SK-N-SH (cell line): ENCODE measurements around the gene ZNHIT2. TPM values are rescaled to one million over a fixed set of nuclear protein-coding genes. Genes with fewer than 3 reads are reported as not detected.

Source experiments
- CTCF ChIA-PET: fragments of 300-600, 350-600 bp; formaldehyde crosslinking; extraction: SDS; loops from one replicate; lab custom pipeline; 2021; lab: Yijun Ruan, JAX
- POLR2A ChIA-PET: fragments of 350-600 bp; sonication (Branson Sonifier 250); formaldehyde crosslinking; extraction: SDS; loops from one replicate; lab custom pipeline; 2020; ENCODE audit warnings: antibody characterized with exemption, inconsistent platforms; lab: Yijun Ruan, JAX
- DNase-seq: peaks from one replicate; pipeline ENCODE4 v3.0.0; 2012
- H2AFZ ChIP-seq: fragments of 200-600 bp; sonication (generic); 2 replicates; pipeline ENCODE4 v1.8.1; 2016; ENCODE audit warnings: antibody characterized with exemption, mild to moderate bottlenecking, low read depth
- H3F3A ChIP-seq: fragments of 200-600 bp; sonication (generic); replicated peaks from 2 replicates; pipeline ENCODE3; 2016; ENCODE audit warnings: antibody characterized with exemption, mild to moderate bottlenecking; ENCODE audit not compliant: insufficient read depth
- H3K27ac ChIP-seq, 2 experiments: fragments of 200-500 bp in 1 of 2; fragments of 200-600 bp in 1 of 2; sonication (Bioruptor generic) in 1 of 2; sonication (generic), shearing (Covaris generic) in 1 of 2; 2 replicates each; pipeline versions ENCODE4 v1.5.1 to v1.6.1; 2014 to 2016; ENCODE audit warnings: low read depth in 2 of 2, inconsistent platforms in 1 of 2, low read length in 1 of 2, mild to moderate bottlenecking in 1 of 2, mixed read lengths in 1 of 2
- H3K27me3 ChIP-seq: fragments of 200-600 bp; sonication (generic), shearing (Covaris generic); 2 replicates; pipeline ENCODE4 v1.6.1; 2016; ENCODE audit warnings: mixed run types; ENCODE audit not compliant: insufficient read depth
- H3K36me3 ChIP-seq, 2 experiments: fragments of 200-500 bp in 1 of 2; fragments of 200-600 bp in 1 of 2; sonication (Bioruptor generic) in 1 of 2; sonication (generic) in 1 of 2; replicated peaks in 1 of 2; 2 replicates each; pipeline versions ENCODE3 to v1.5.1; 2014 to 2016; ENCODE audit warnings: low read length in 1 of 2, mild to moderate bottlenecking in 1 of 2; ENCODE audit not compliant: insufficient read depth in 2 of 2, control insufficient read depth in 1 of 2
- H3K4me1 ChIP-seq, 2 experiments: fragments of 200-500 bp in 1 of 2; fragments of 200-600 bp in 1 of 2; sonication (Bioruptor generic) in 1 of 2; sonication (generic), shearing (Covaris generic) in 1 of 2; 2 replicates each; pipeline versions ENCODE4 v1.5.1 to v1.6.1; 2014 to 2016; ENCODE audit warnings: low read depth in 1 of 2, low read length in 1 of 2, mixed run types in 1 of 2; ENCODE audit not compliant: insufficient read depth in 2 of 2, control insufficient read depth in 1 of 2
- H3K4me2 ChIP-seq: fragments of 200-600 bp; sonication (generic), shearing (Covaris generic); 2 replicates; pipeline ENCODE4 v1.6.1; 2017; ENCODE audit warnings: mixed run types
- H3K4me3 ChIP-seq, 2 experiments: fragments of 200-500 bp in 1 of 2; fragments of 200-600 bp in 1 of 2; sonication (Bioruptor generic) in 1 of 2; sonication (generic), shearing (Covaris generic) in 1 of 2; 2 replicates each; pipeline versions ENCODE4 v1.5.1 to v1.8.1; 2014 to 2016; ENCODE audit warnings: low read depth in 2 of 2, inconsistent platforms in 1 of 2, low read length in 1 of 2, mild to moderate bottlenecking in 1 of 2, mixed read lengths in 1 of 2, moderate library complexity in 1 of 2
- H3K79me2 ChIP-seq: fragments of 200-600 bp; sonication (generic); 2 replicates; pipeline ENCODE4 v1.8.1; 2017; ENCODE audit warnings: mild to moderate bottlenecking; ENCODE audit not compliant: insufficient read depth
- H3K9ac ChIP-seq: fragments of 200-600 bp; sonication (generic); 2 replicates; pipeline ENCODE4 v1.6.1; 2017; ENCODE audit warnings: mixed run types
- H3K9me2 ChIP-seq: fragments of 200-600 bp; sonication (generic); 2 replicates; pipeline ENCODE4 v1.6.1; 2017; ENCODE audit warnings: mixed run types
- H3K9me3 ChIP-seq: fragments of 200-600 bp; sonication (generic); 2 replicates; pipeline ENCODE4 v1.6.1; 2017; ENCODE audit warnings: mixed run types, mild to moderate bottlenecking, moderate library complexity
- H4K20me1 ChIP-seq: fragments of 200-600 bp; sonication (generic); 2 replicates; pipeline ENCODE4 v1.6.1; 2017; ENCODE audit warnings: mild to moderate bottlenecking, mixed run types; ENCODE audit not compliant: insufficient read depth
- CTCF ChIP-seq: fragments of 200-600 bp; sonication (generic); IDR thresholded peaks from 2 replicates; pipeline ENCODE4 v1.6.1; 2017; ENCODE audit warnings: antibody characterized with exemption, mild to moderate bottlenecking, moderate library complexity
- FOSL2 ChIP-seq: IDR thresholded peaks from 2 replicates; pipeline ENCODE4 v1.4.0; 2012; ENCODE audit warnings: low read depth, mild to moderate bottlenecking, moderate library complexity, borderline replicate concordance
- MEF2A ChIP-seq: IDR thresholded peaks from 2 replicates; pipeline ENCODE4 v1.4.0; 2012; ENCODE audit warnings: low read depth, borderline replicate concordance
- MXI1 ChIP-seq: IDR thresholded peaks from 2 replicates; pipeline ENCODE4 v1.6.1; 2012; ENCODE audit warnings: mild to moderate bottlenecking, low read depth, low read length, improper control_type of control experiment
- RAD21 ChIP-seq: IDR thresholded peaks from 2 replicates; pipeline ENCODE4 v1.6.1; 2012; ENCODE audit warnings: mild to moderate bottlenecking, low read length
- RXRA ChIP-seq: IDR thresholded peaks from 2 replicates; pipeline ENCODE4 v1.4.0; 2012; ENCODE audit warnings: low read depth, mild to moderate bottlenecking, borderline replicate concordance
- TEAD4 ChIP-seq: IDR thresholded peaks from 2 replicates; pipeline ENCODE4 v1.4.0; 2012; ENCODE audit warnings: mild to moderate bottlenecking, borderline replicate concordance; ENCODE audit not compliant: insufficient read depth
- WGBS: methylation state at CpG from one replicate; pipeline ENCODE4 v1.1.6; 2017; ENCODE audit warnings: low lambda C conversion rate; 5-methylcytosine and 5-hydroxymethylcytosine counted together
- polyA plus RNA-seq, 3 experiments: library from polyadenylated mRNA; depleted of rRNA; stranded (reverse); fragments of >200 nt; gene quantifications; 2 replicates each; pipeline ENCODE4 v1.2.3, GENCODE V29; 2012
- TF ChIP-seq, protein P1 (sequence below): IDR thresholded peaks from 2 replicates; pipeline ENCODE4; 2012
- TF ChIP-seq, protein P2 (sequence below): IDR thresholded peaks from 2 replicates; pipeline ENCODE4 v1.4.0; 2012; ENCODE audit warnings: low read depth

ZNHIT2 gene
- polyA plus RNA-seq, 1 of the 3 experiments (the other 2 are of a cell fraction) = 5.6 TPM

DNA sequence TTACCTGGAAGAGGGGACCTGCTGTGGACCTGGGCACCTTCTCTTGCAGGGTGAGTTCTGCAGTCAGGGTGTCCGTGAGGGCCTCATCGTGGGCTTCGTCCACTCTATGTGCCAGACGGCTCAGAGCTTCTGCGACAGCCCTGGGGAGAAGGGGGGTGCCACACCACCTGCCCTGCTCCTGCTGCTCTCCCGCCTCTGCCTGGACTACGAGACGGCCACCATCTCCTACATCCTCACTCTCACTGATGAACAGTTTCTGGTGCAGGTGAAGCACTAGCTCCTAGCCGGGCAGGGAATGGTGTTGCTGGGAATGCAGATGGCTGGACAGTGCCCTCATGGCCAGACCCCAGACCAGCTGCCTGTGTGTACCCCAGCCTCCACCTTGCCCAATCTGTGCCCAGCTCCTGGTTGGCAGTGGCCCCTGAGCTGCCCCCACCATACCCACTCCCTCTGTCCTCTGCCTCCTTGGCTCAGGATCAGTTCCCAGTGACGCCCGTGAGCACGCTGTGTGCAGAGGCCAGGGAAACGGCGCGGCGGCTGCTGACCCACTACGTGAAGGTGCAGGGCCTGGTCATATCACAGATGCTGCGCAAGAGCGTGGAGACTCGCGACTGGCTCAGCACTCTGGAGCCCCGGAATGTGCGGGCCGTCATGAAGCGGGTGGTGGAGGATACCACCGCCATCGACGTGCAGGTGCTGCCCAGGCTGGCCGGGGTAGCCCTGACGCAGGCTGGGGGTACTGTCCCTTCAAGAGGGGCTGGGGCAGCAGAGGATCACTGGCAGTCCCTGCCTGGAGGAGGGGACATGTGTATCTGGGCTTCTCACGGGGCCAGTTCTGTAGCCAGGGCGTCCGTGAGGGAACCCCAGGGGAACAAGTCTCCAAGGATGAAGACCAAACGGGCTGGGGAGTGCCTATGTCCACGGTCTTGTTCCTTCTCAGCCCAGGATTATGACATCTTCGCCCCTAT is 8.0 kb downstream of the ZNHIT2 start:
- Histone ChIP-seq H3K9me2 (no peaks in the 10 kb centered on the region), H3K27ac (no peak overlapping the region), H3K27me3 (no peaks in the 10 kb centered on the region), H3K9ac (no peak overlapping the region), H3F3A (peaks cover 13% of the 10 kb centered on the region), H3K4me1 (peaks cover 9 to 29% of the 10 kb centered on the region in 2 experiments; a peak in 3 of 4 replicates), H3K79me2 (peaks cover 21% of the 10 kb centered on the region; the same call in 1 of the 2 replicates), H3K4me2 (no peak overlapping the region), H2AFZ (no peak overlapping the region), H3K36me3 (peaks cover 0 to 20% of the 10 kb centered on the region in 2 experiments), H4K20me1 (peaks cover 6% of the 10 kb centered on the region; the same call in 1 of the 2 replicates), H3K4me3 (no peak overlapping the region), H3K9me3 (no peaks in the 10 kb centered on the region)
- 87% methylated on average over 35 of the region's 36 CpGs for WGBS
- POLR2A ChIA-PET = interaction anchor here (0.6 to 4.1 kb wide), 5 partner anchors 10 to 69 kb away, joined by 3 to 27 read pairs (median 8); partner anchors contain the start of genes FAU, MRPL49, SAC3D1 and VPS51
- DNase-seq = no peak
- CTCF ChIA-PET = interaction anchor here (0.6 to 6.1 kb wide), 30 partner anchors 8 to 805 kb away, joined by 3 to 150 read pairs (median 5); partner anchors contain the start of genes ARL2, CAPN1, CDCA5 and FAU
- TF ChIP-seq MXI1 = no peak
- no peak for TF ChIP-seq TEAD4
- no peak for TF ChIP-seq MEF2A
- TF ChIP-seq FOSL2 = no peak
- TF ChIP-seq, protein P1, sequence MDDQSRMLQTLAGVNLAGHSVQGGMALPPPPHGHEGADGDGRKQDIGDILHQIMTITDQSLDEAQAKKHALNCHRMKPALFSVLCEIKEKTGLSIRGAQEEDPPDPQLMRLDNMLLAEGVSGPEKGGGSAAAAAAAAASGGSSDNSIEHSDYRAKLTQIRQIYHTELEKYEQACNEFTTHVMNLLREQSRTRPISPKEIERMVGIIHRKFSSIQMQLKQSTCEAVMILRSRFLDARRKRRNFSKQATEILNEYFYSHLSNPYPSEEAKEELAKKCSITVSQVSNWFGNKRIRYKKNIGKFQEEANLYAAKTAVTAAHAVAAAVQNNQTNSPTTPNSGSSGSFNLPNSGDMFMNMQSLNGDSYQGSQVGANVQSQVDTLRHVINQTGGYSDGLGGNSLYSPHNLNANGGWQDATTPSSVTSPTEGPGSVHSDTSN = no peak

GRCh38 chr11:65108469-65109123 is 8.9 kb downstream of the ZNHIT2 start:
- Histone ChIP-seq H3K4me1 (peaks cover 8 to 20% of the 10 kb centered on the region in 2 experiments; a peak in 3 of 4 replicates), H3K27ac (no peak overlapping the region), H3F3A (peaks cover 13% of the 10 kb centered on the region)
- TF ChIP-seq, protein P2, sequence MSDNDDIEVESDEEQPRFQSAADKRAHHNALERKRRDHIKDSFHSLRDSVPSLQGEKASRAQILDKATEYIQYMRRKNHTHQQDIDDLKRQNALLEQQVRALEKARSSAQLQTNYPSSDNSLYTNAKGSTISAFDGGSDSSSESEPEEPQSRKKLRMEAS = no peak
- no peak for TF ChIP-seq RXRA
- TF ChIP-seq TEAD4 = no peak
- no peak for TF ChIP-seq RAD21
- TF ChIP-seq CTCF = no peak
- TF ChIP-seq, all 33 proteins: peak for 0
- H3K9me3 ChIP-seq = no peaks in the 10 kb centered on the region
- ChIA-PET POLR2A (interaction anchor here (0.6 kb wide), 1 partner anchor 13 kb away, joined by 3 read pairs; the partner anchor contains the start of genes FAU and MRPL49), CTCF (interaction anchor here (0.8 to 6.1 kb wide), 8 partner anchors 9 to 804 kb away, joined by 3 to 46 read pairs (median 4); partner anchors contain the start of genes CAPN1, FAU, MRPL49 and ZNHIT2)
- peaks cover 2 to 20% of the 10 kb centered on the region in 2 experiments for H3K36me3 ChIP-seq
- peaks cover 27% of the 10 kb centered on the region; the same call in 1 of the 2 replicates for H3K79me2 ChIP-seq
- H3K4me3 ChIP-seq = no peak overlapping the region
- H3K27me3 ChIP-seq = no peaks in the 10 kb centered on the region
- H3K4me2 ChIP-seq = no peak overlapping the region
- no peak overlapping the region for H2AFZ ChIP-seq
- 96% methylated on average over 33 of the region's 38 CpGs for WGBS
- no peaks in the 10 kb centered on the region for H3K9me2 ChIP-seq
- no peak for DNase-seq
- H4K20me1 ChIP-seq = peaks cover 6% of the 10 kb centered on the region; the same call in 1 of the 2 replicates
- no peak overlapping the region for H3K9ac ChIP-seq
